SK-N-SH (cell line): ENCODE results near the gene GPRC5B.
A peak's percentile ranks its signal among the peaks of the same experiment; 100 is the strongest.

Source experiments
- NRF1 ChIP-seq: IDR thresholded peaks from 2 replicates; pipeline ENCODE4 v1.6.1; 2012; ENCODE audit warnings: low read depth, mild to moderate bottlenecking, low read length
- TF ChIP-seq, protein P1 (sequence below): fragments of 200-600 bp; sonication (generic); IDR thresholded peaks from 2 replicates; pipeline ENCODE4 v1.6.1; 2017; ENCODE audit warnings: antibody characterized with exemption, mild to moderate bottlenecking, moderate library complexity
- TF ChIP-seq, protein P2 (sequence below): fragments of 150-350 bp; IDR thresholded peaks from 2 replicates; pipeline ENCODE4 v1.6.1; 2017; ENCODE audit warnings: antibody characterized with exemption, low read length, low read depth, borderline replicate concordance

DNA sequence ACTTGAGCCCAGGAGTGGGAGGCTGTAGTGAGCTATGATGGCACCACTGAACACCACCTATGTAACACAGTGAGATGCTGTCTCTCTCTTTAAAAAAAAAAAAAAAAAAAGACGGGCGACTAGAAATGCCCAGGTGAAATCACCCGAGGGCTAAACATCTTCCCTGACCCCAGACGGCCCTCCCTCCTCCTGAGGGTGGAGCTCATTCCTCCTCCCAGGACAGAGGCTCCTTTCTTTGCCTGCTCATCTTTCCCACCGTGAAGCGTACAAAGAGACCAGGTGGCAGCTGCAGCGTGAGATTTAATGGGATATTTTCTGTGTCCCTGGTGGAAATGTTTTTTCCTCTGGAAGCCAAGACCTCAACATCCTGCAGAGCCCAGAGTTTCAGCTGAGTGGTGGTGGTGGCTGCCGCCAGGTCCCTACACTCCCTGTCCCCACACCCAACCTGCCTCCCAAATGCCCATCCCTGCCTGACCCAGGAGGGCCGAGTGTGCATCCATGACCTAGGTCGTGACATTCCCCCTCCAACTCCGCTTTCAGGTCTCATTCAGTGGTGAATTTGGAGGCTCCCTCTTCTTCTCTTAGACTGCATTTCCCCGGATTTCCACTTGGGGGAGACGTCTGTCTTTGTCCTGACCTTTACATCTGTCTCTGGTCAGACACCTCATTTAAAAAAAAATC, 14.4 kb upstream of the GPRC5B start:
- TF ChIP-seq, protein P1, sequence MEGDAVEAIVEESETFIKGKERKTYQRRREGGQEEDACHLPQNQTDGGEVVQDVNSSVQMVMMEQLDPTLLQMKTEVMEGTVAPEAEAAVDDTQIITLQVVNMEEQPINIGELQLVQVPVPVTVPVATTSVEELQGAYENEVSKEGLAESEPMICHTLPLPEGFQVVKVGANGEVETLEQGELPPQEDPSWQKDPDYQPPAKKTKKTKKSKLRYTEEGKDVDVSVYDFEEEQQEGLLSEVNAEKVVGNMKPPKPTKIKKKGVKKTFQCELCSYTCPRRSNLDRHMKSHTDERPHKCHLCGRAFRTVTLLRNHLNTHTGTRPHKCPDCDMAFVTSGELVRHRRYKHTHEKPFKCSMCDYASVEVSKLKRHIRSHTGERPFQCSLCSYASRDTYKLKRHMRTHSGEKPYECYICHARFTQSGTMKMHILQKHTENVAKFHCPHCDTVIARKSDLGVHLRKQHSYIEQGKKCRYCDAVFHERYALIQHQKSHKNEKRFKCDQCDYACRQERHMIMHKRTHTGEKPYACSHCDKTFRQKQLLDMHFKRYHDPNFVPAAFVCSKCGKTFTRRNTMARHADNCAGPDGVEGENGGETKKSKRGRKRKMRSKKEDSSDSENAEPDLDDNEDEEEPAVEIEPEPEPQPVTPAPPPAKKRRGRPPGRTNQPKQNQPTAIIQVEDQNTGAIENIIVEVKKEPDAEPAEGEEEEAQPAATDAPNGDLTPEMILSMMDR = peak; percentile 76
- no peak for TF ChIP-seq NRF1
- TF ChIP-seq, protein P2, sequence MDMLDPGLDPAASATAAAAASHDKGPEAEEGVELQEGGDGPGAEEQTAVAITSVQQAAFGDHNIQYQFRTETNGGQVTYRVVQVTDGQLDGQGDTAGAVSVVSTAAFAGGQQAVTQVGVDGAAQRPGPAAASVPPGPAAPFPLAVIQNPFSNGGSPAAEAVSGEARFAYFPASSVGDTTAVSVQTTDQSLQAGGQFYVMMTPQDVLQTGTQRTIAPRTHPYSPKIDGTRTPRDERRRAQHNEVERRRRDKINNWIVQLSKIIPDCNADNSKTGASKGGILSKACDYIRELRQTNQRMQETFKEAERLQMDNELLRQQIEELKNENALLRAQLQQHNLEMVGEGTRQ = no peak
